ENCODE measurements around the gene WNT2B.

The WNT2B gene

DNA sequence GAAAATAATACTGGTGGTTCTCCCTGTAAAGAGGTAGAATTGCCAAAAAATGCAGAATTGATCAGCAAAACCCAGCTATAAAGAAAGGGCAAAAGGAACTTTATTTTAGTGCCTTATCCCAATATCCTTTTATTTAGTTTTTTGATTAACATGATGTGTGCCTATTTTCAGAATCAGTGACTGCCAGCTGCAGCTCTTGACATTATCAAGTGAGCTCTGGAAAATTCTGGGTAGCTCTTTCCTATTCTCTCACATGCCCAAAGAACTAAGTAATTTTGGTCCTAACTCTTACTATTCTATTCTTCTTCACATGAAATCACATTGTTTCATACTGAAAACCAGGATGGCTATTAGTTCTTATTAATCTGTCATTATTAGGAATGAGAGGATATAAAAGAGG is 22.1 kb downstream of the WNT2B start:
- Histone ChIP-seq H3K36me3 (ENCODE audit: insufficient read depth, low read length) (peaks cover 14% of the 10 kb centered on the region), H3K4me3 (ENCODE audit: low read depth in 1 of 2, low read length in 2 of 2) (no peak overlapping the region), H3K9me3 (ENCODE audit: low read length) (no peaks in the 10 kb centered on the region), H3K27ac (ENCODE audit: low read depth, low read length) (no peak overlapping the region), H3K4me1 (ENCODE audit: insufficient read depth, low read length) (no peaks in the 10 kb centered on the region), H3K27me3 (ENCODE audit: control insufficient read depth in 1 of 2, insufficient read depth in 2 of 2, low read length in 2 of 2) (no peaks in the 10 kb centered on the region), H3K9ac (ENCODE audit: low read length) (no peak overlapping the region)

DNA sequence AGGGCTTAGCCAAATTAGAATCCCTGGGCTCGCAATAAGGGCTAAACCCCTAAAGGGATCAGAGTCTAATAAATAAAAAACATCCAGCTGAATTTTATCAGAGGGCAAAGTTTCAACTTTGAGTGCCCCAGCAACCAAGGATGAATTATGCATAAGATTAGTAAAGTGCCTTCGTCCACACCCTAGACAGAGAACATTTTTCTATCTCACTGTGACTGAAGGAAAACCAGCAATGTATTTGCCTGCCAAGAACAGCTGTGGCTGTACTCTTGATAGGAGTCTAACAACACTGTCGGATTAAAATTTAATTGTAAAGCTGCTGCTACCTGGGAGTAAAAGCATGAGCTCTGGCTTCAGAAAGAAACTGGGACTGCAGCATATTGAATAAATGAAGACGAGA is 23.3 kb downstream of the WNT2B start:
- no peaks in the 10 kb centered on the region for H3K4me1 ChIP-seq (ENCODE audit: insufficient read depth, low read length)
- H3K27ac ChIP-seq (ENCODE audit: low read depth, low read length): no peak overlapping the region
- no peaks in the 10 kb centered on the region for H3K9me3 ChIP-seq (ENCODE audit: low read length)
- no peak overlapping the region for H3K4me3 ChIP-seq (ENCODE audit: low read depth in 1 of 2, low read length in 2 of 2)
- H3K27me3 ChIP-seq (ENCODE audit: control insufficient read depth in 1 of 2, insufficient read depth in 2 of 2, low read length in 2 of 2): no peaks in the 10 kb centered on the region
- H3K36me3 ChIP-seq (ENCODE audit: insufficient read depth, low read length): peaks cover 14% of the 10 kb centered on the region
- H3K9ac ChIP-seq (ENCODE audit: low read length): no peak overlapping the region

- peaks cover 7% of the 10 kb centered on the region for H3K36me3 ChIP-seq (ENCODE audit: insufficient read depth, low read length)
- H3K27me3 ChIP-seq (ENCODE audit: control insufficient read depth in 1 of 2, insufficient read depth in 2 of 2, low read length in 2 of 2): no peaks in the 10 kb centered on the region
- no peak overlapping the region for H3K9ac ChIP-seq (ENCODE audit: low read length)
- H3K4me1 ChIP-seq (ENCODE audit: insufficient read depth, low read length): no peaks in the 10 kb centered on the region
- no peak overlapping the region for H3K4me3 ChIP-seq (ENCODE audit: low read depth in 1 of 2, low read length in 2 of 2)
- no peaks in the 10 kb centered on the region for H3K9me3 ChIP-seq (ENCODE audit: low read length)
- H3K27ac ChIP-seq (ENCODE audit: low read depth, low read length): no peak overlapping the region
Measured at GRCh38 chr1:112533029-112533428, 24.3 kb downstream of the WNT2B start.

DNA sequence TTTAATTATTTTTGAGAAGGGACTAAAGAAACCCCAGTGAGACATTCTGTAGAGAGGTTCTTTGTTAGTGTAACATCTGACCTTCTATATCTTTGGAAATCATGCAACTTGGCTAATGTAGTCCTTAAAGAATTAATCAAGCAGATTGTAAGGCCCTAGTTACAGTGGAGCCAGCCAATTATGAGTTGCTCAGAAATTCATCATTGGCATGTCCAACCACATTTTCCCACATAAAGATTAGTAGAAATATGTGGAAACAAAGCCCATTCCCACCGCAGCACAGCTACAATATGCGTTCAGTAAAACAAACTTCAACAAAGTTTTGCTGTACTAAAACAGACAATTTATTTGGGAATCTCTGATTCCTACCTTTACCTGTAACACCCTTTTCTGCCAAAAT is 27.8 kb downstream of the WNT2B start:
- H3K9me3 ChIP-seq (ENCODE audit: low read length): no peaks in the 10 kb centered on the region
- no peak overlapping the region for H3K9ac ChIP-seq (ENCODE audit: low read length)
- H3K27me3 ChIP-seq (ENCODE audit: control insufficient read depth in 1 of 2, insufficient read depth in 2 of 2, low read length in 2 of 2): no peaks in the 10 kb centered on the region
- peaks cover 28% of the 10 kb centered on the region for H3K36me3 ChIP-seq (ENCODE audit: insufficient read depth, low read length)
- no peaks in the 10 kb centered on the region for H3K4me1 ChIP-seq (ENCODE audit: insufficient read depth, low read length)
- no peak overlapping the region for H3K4me3 ChIP-seq (ENCODE audit: low read depth in 1 of 2, low read length in 2 of 2)
- H3K27ac ChIP-seq (ENCODE audit: low read depth, low read length): no peak overlapping the region

DNA sequence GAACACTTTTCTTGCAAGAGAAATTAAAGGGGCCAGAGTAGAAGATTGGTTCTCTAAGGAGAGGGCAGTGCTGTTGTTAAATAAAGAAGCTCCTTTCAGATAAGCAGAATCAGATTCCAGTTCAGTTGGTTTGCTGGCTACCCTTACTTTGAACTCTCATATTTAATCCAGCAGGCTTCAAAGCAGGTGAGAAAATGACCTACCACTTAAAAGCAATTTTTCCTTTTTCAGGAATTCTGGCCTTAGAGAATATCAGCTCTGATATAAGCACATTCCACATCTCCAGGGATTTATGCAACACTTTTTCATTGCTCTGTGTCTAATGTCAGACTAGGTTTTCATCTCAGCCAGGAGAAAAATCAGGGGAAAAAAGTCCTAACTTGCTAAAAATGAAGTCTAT is 28.7 kb downstream of the WNT2B start:
- H3K27me3 ChIP-seq (ENCODE audit: control insufficient read depth in 1 of 2, insufficient read depth in 2 of 2, low read length in 2 of 2): no peaks in the 10 kb centered on the region
- H3K4me1 ChIP-seq (ENCODE audit: insufficient read depth, low read length): no peaks in the 10 kb centered on the region
- H3K9me3 ChIP-seq (ENCODE audit: low read length): no peaks in the 10 kb centered on the region
- no peak overlapping the region for H3K4me3 ChIP-seq (ENCODE audit: low read depth in 1 of 2, low read length in 2 of 2)
- H3K9ac ChIP-seq (ENCODE audit: low read length): no peak overlapping the region
- peaks cover 31% of the 10 kb centered on the region for H3K36me3 ChIP-seq (ENCODE audit: insufficient read depth, low read length)
- no peak overlapping the region for H3K27ac ChIP-seq (ENCODE audit: low read depth, low read length)

DNA sequence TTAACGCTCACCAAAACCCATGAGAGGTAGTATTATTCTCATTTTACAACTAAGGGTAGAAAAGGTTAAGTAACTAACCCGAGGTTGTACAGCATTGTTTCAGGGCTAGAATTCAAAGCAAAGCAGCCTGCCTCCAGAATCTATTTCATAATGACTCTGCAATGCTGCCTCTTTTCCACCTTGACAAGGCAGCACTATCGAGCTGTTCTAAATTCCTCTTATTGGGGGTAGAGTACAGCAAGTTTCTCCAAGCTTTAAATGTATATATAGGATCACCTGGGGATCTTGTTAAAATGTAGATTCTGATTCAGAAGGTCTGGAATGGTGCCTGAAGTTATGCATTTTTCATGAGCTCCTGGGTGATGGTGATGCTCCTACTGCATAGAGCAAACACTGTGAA is 30.1 kb downstream of the WNT2B start:
- peaks cover 31% of the 10 kb centered on the region for H3K36me3 ChIP-seq (ENCODE audit: insufficient read depth, low read length)
- no peak overlapping the region for H3K4me3 ChIP-seq (ENCODE audit: low read depth in 1 of 2, low read length in 2 of 2)
- H3K27me3 ChIP-seq (ENCODE audit: control insufficient read depth in 1 of 2, insufficient read depth in 2 of 2, low read length in 2 of 2): no peaks in the 10 kb centered on the region
- no peak overlapping the region for H3K27ac ChIP-seq (ENCODE audit: low read depth, low read length)
- no peaks in the 10 kb centered on the region for H3K4me1 ChIP-seq (ENCODE audit: insufficient read depth, low read length)
- no peaks in the 10 kb centered on the region for H3K9me3 ChIP-seq (ENCODE audit: low read length)
- no peak overlapping the region for H3K9ac ChIP-seq (ENCODE audit: low read length)

GRCh38 chr1:112540226-112540794 is 31.5 kb downstream of the WNT2B start:
- Histone ChIP-seq H3K9ac (ENCODE audit: low read length) (no peak overlapping the region), H3K36me3 (ENCODE audit: insufficient read depth, low read length) (peaks cover 24% of the 10 kb centered on the region), H3K27ac (ENCODE audit: low read depth, low read length) (no peak overlapping the region), H3K4me1 (ENCODE audit: insufficient read depth, low read length) (no peaks in the 10 kb centered on the region), H3K9me3 (ENCODE audit: low read length) (no peaks in the 10 kb centered on the region), H3K27me3 (ENCODE audit: control insufficient read depth in 1 of 2, insufficient read depth in 2 of 2, low read length in 2 of 2) (no peaks in the 10 kb centered on the region), H3K4me3 (ENCODE audit: low read depth in 1 of 2, low read length in 2 of 2) (no peak overlapping the region)

DNA sequence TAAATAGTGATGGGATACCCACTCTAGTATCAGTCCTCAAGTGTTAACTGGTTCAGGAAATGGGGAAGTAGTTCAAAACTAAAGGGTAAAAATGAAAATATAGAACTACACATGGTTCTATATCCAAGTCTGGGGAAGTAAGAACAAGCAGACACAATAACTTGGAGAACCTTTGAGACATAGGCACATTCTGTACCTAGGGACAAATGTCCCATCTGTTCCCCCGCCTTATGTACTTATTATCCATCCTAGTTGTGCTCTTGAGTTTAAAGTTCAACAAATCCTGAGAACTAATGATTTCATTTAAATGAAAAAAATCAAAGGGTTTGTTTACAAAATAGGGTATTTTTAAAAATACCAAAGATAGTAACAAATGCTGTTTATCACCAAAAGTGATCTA is 32.5 kb downstream of the WNT2B start:
- no peak overlapping the region for H3K27ac ChIP-seq (ENCODE audit: low read depth, low read length)
- no peak overlapping the region for H3K4me3 ChIP-seq (ENCODE audit: low read depth in 1 of 2, low read length in 2 of 2)
- no peaks in the 10 kb centered on the region for H3K9me3 ChIP-seq (ENCODE audit: low read length)
- no peak overlapping the region for H3K9ac ChIP-seq (ENCODE audit: low read length)
- no peaks in the 10 kb centered on the region for H3K4me1 ChIP-seq (ENCODE audit: insufficient read depth, low read length)
- H3K27me3 ChIP-seq (ENCODE audit: control insufficient read depth in 1 of 2, insufficient read depth in 2 of 2, low read length in 2 of 2): no peaks in the 10 kb centered on the region
- H3K36me3 ChIP-seq (ENCODE audit: insufficient read depth, low read length): peaks cover 24% of the 10 kb centered on the region

- Histone ChIP-seq H3K36me3 (ENCODE audit: insufficient read depth, low read length) (peaks cover 24% of the 10 kb centered on the region), H3K9ac (ENCODE audit: low read length) (no peak overlapping the region), H3K9me3 (ENCODE audit: low read length) (no peaks in the 10 kb centered on the region), H3K27me3 (ENCODE audit: control insufficient read depth in 1 of 2, insufficient read depth in 2 of 2, low read length in 2 of 2) (no peaks in the 10 kb centered on the region), H3K4me3 (ENCODE audit: low read depth in 1 of 2, low read length in 2 of 2) (no peak overlapping the region), H3K27ac (ENCODE audit: low read depth, low read length) (no peak overlapping the region), H3K4me1 (ENCODE audit: insufficient read depth, low read length) (no peaks in the 10 kb centered on the region)
Measured at GRCh38 chr1:112542206-112542973, 33.6 kb downstream of the WNT2B start.

GRCh38 chr1:112544011-112544688 is 35.4 kb downstream of the WNT2B start:
- no peaks in the 10 kb centered on the region for H3K9me3 ChIP-seq (ENCODE audit: low read length)
- no peaks in the 10 kb centered on the region for H3K4me1 ChIP-seq (ENCODE audit: insufficient read depth, low read length)
- H3K27ac ChIP-seq (ENCODE audit: low read depth, low read length): no peak overlapping the region
- no peak overlapping the region for H3K4me3 ChIP-seq (ENCODE audit: low read depth in 1 of 2, low read length in 2 of 2)
- peaks cover 20% of the 10 kb centered on the region for H3K36me3 ChIP-seq (ENCODE audit: insufficient read depth, low read length)
- no peaks in the 10 kb centered on the region for H3K27me3 ChIP-seq (ENCODE audit: control insufficient read depth in 1 of 2, insufficient read depth in 2 of 2, low read length in 2 of 2)
- H3K9ac ChIP-seq (ENCODE audit: low read length): no peak overlapping the region

- no peak overlapping the region for H3K4me3 ChIP-seq (ENCODE audit: low read depth in 1 of 2, low read length in 2 of 2)
- H3K4me1 ChIP-seq (ENCODE audit: insufficient read depth, low read length): no peaks in the 10 kb centered on the region
- no peak overlapping the region for H3K27ac ChIP-seq (ENCODE audit: low read depth, low read length)
- H3K9ac ChIP-seq (ENCODE audit: low read length): no peak overlapping the region
- H3K36me3 ChIP-seq (ENCODE audit: insufficient read depth, low read length): peaks cover 20% of the 10 kb centered on the region
- H3K9me3 ChIP-seq (ENCODE audit: low read length): no peaks in the 10 kb centered on the region
- no peaks in the 10 kb centered on the region for H3K27me3 ChIP-seq (ENCODE audit: control insufficient read depth in 1 of 2, insufficient read depth in 2 of 2, low read length in 2 of 2)
Measured at GRCh38 chr1:112544751-112545150, 36.0 kb downstream of the WNT2B start.

All from muscle layer of colon (tissue), 2 donors.